HFFc6 (cell line): ENCODE data around the gene NUS1. TPM values are rescaled to one million over a fixed set of nuclear protein-coding genes. Genes with fewer than 3 reads are reported as not detected.
A peak's percentile ranks its signal among the peaks of the same experiment; 100 is the strongest.
"Not testable (repeated sequence)": the region's sequence is repeated elsewhere in the genome, so short reads cannot be mapped to it uniquely, and the experiment has no call there.

ENCODE experiments used
- DNase-seq: peaks from one replicate; pipeline ENCODE4 v3.0.0-alpha.2; 2018
- H3K27ac Mint-ChIP-seq: 2 replicates; pipeline ENCODE4 v1.8.0; 2020; ENCODE audit warnings: mild to moderate bottlenecking, mixed read lengths
- H3K27me3 Mint-ChIP-seq: 2 replicates; pipeline ENCODE4 v1.8.0; 2021; ENCODE audit warnings: mild to moderate bottlenecking, moderate library complexity, mixed read lengths; ENCODE audit not compliant: insufficient read depth
- H3K36me3 Mint-ChIP-seq: 2 replicates; pipeline ENCODE4 v1.8.0; 2021; ENCODE audit warnings: low read depth, mixed read lengths
- H3K4me1 Mint-ChIP-seq: 2 replicates; pipeline ENCODE4 v1.8.0; 2020; ENCODE audit warnings: low read depth, mixed read lengths
- H3K4me3 Mint-ChIP-seq: 2 replicates; pipeline ENCODE4 v1.8.0; 2020; ENCODE audit warnings: mild to moderate bottlenecking, moderate library complexity, mixed read lengths
- H3K9me3 Mint-ChIP-seq: 2 replicates; pipeline ENCODE4 v1.8.0; 2020; ENCODE audit warnings: mild to moderate bottlenecking, mixed read lengths
- CTCF ChIP-seq: fragments of 200-600 bp; sonication (generic); IDR thresholded peaks from 2 replicates; pipeline ENCODE4 v1.5.0; 2021; ENCODE audit warnings: antibody characterized with exemption, mild to moderate bottlenecking
- long read RNA-seq: library from polyadenylated mRNA; unstranded; transcript quantifications from one replicate; pipeline ENCODE4 v2.0.0, GENCODE V29; 2019
- total RNA-seq, 6 experiments: library from RNA; stranded (reverse); fragmentation: NEBNext Ultra II Directional; extraction: Animal tissue kit (Norgen Biotek cat#: 25700); gene quantifications; 2 replicates in 1 of 6; 3 replicates in 5 of 6; pipeline ENCODE4 v1.2.3, GENCODE V29; 2021

NUS1 gene
- 10 to 100 TPM; 44.4 to 55.2 (median 48.7) TPM for total RNA-seq
- long read RNA-seq, full-length matches to known transcripts: 9 of 21 reads
- long read RNA-seq, partial matches to known transcripts: 10 of 21 reads
- long read RNA-seq, other reads (novel, unspliced or antisense): 2 of 21 reads

- DNase-seq: peak; percentile 97
- Mint-ChIP-seq H3K36me3 (peaks cover 28% of the 10 kb centered on the region), H3K9me3 (no peaks in the 10 kb centered on the region), H3K4me1 (peaks cover 51% of the 10 kb centered on the region), H3K4me3 (peak within 1 kb of the TSS; percentile 95), H3K27ac (peak within 1 kb of the TSS; percentile 87), H3K27me3 (peaks cover 7% of the 10 kb centered on the region)
- peak; percentile 80 for TF ChIP-seq CTCF
Observed at GRCh38 chr6:117674991-117675657, at the start of gene NUS1. Gene NUS1, plus strand, starts transcription at chr6:117675469. Its CDS starts 202 bp downstream, at chr6:117675671.

- peaks cover 25% of the 10 kb centered on the region for H3K9me3 Mint-ChIP-seq
Observed at GRCh38 chr6:117627533-117627932, 47.7 kb upstream of the NUS1 start.

GRCh38 chr6:117629119-117629660, 46.1 kb upstream of the NUS1 start:
- Mint-ChIP-seq H3K27ac (no peak overlapping the region), H3K27me3 (no peaks in the 10 kb centered on the region; the same call in 1 of the 2 replicates), H3K4me1 (no peaks in the 10 kb centered on the region), H3K9me3 (peaks cover 20% of the 10 kb centered on the region), H3K36me3 (peaks cover 5% of the 10 kb centered on the region), H3K4me3 (no peak overlapping the region)
- no peak for TF ChIP-seq CTCF
- no peak for DNase-seq

More at GRCh38 chr6:117627533-117627932, 47.7 kb upstream of the NUS1 start:
- DNase-seq: no peak
- no peaks in the 10 kb centered on the region; the same call in 1 of the 2 replicates for H3K27me3 Mint-ChIP-seq
- H3K4me1 Mint-ChIP-seq: no peaks in the 10 kb centered on the region
- peaks cover 5% of the 10 kb centered on the region for H3K36me3 Mint-ChIP-seq
- no peak overlapping the region for H3K4me3 Mint-ChIP-seq
- no peak for TF ChIP-seq CTCF
- no peak overlapping the region for H3K27ac Mint-ChIP-seq

- no peaks in the 10 kb centered on the region for H3K9me3 Mint-ChIP-seq
- no peak for DNase-seq
- H3K27me3 Mint-ChIP-seq: no peaks in the 10 kb centered on the region
- no peak for TF ChIP-seq CTCF
- no peak overlapping the region for H3K27ac Mint-ChIP-seq
- H3K4me1 Mint-ChIP-seq: no peaks in the 10 kb centered on the region
- H3K4me3 Mint-ChIP-seq: no peak overlapping the region
- H3K36me3 Mint-ChIP-seq: no peaks in the 10 kb centered on the region
Observed at GRCh38 chr6:117637770-117638169, 37.5 kb upstream of the NUS1 start.

GRCh38 chr6:117642976-117643375, 32.3 kb upstream of the NUS1 start:
- TF ChIP-seq CTCF: no peak
- no peak overlapping the region for H3K27ac Mint-ChIP-seq
- DNase-seq: no peak
- no peaks in the 10 kb centered on the region for H3K27me3 Mint-ChIP-seq
- H3K4me3 Mint-ChIP-seq: no peak overlapping the region
- no peaks in the 10 kb centered on the region for H3K9me3 Mint-ChIP-seq
- no peaks in the 10 kb centered on the region for H3K36me3 Mint-ChIP-seq
- no peaks in the 10 kb centered on the region for H3K4me1 Mint-ChIP-seq

GRCh38 chr6:117651984-117652383, 23.3 kb upstream of the NUS1 start:
- H3K4me3 Mint-ChIP-seq, H3K27ac Mint-ChIP-seq, H3K9me3 Mint-ChIP-seq, DNase-seq, H3K27me3 Mint-ChIP-seq, H3K4me1 Mint-ChIP-seq, H3K36me3 Mint-ChIP-seq: not testable (repeated sequence)
